A673 (cell line): ENCODE data around the gene CTSZ. TPM values are rescaled to one million over a fixed set of nuclear protein-coding genes. Genes with fewer than 3 reads are reported as not detected.

ENCODE experiments used
- BruUV-seq: library from RNA; stranded (reverse); fragments of 400-500 nt; replicated peaks from 2 replicates; lab custom pipeline; 2021; lab: Mats Ljungman, UMichigan
- CTCF ChIA-PET: fragments of 300-600 bp; sonication (Branson Sonifier 250); formaldehyde crosslinking; loops from one replicate; lab custom pipeline; 2022; ENCODE audit warnings: antibody characterized with exemption; lab: Charles Lee
- POLR2A ChIA-PET: fragments of 300-600 bp; sonication (Branson Sonifier 250); formaldehyde crosslinking; loops from one replicate; lab custom pipeline; 2022; ENCODE audit warnings: antibody characterized with exemption; ENCODE audit not compliant: low non-redundant PET; lab: Charles Lee
- DNase-seq: peaks from one replicate; pipeline ENCODE4 v3.0.0-alpha.2; 2015; ENCODE audit warnings: low spot score
- H3K27ac ChIP-seq: fragments of 200-600 bp; sonication (generic); 2 replicates; pipeline ENCODE4 v1.5.1; 2016; ENCODE audit warnings: mixed run types, low read depth, mild to moderate bottlenecking, mixed read lengths, antibody characterized with exemption, low read length; ENCODE audit not compliant: poor library complexity, severe bottlenecking
- H3K27me3 ChIP-seq: fragments of 200-600 bp; sonication (generic); replicated peaks from 2 replicates; pipeline ENCODE4 v1.6.1; 2017; ENCODE audit warnings: mixed run types, low read depth, mild to moderate bottlenecking, mixed read lengths, antibody characterized with exemption, low read length; ENCODE audit not compliant: insufficient read depth, poor library complexity
- H3K36me3 ChIP-seq: fragments of 200-600 bp; sonication (generic); 2 replicates; pipeline ENCODE4 v1.6.1; 2016; ENCODE audit warnings: mixed run types, mild to moderate bottlenecking, mixed read lengths, antibody characterized with exemption, low read length; ENCODE audit not compliant: insufficient read depth, poor library complexity, severe bottlenecking
- H3K4me1 ChIP-seq: fragments of 200-600 bp; sonication (generic); 2 replicates; pipeline ENCODE4 v1.6.1; 2017; ENCODE audit warnings: mixed run types, mild to moderate bottlenecking, mixed read lengths, antibody characterized with exemption, low read length; ENCODE audit not compliant: insufficient read depth, poor library complexity, severe bottlenecking
- H3K4me3 ChIP-seq: fragments of 200-600 bp; sonication (generic); 2 replicates; pipeline ENCODE4 v1.5.1; 2016; ENCODE audit warnings: low read depth, mixed run types, mild to moderate bottlenecking, mixed read lengths, low read length; ENCODE audit not compliant: poor library complexity, severe bottlenecking
- H3K9me3 ChIP-seq: fragments of 200-600 bp; sonication (generic); 2 replicates; pipeline ENCODE4 v1.6.1; 2016; ENCODE audit warnings: mixed run types, low read depth, mild to moderate bottlenecking, mixed read lengths, antibody characterized with exemption, low read length; ENCODE audit not compliant: poor library complexity, severe bottlenecking
- EZH2 ChIP-seq: fragments of 200-600 bp; sonication (generic); IDR thresholded peaks from 2 replicates; pipeline ENCODE4 v1.6.1; 2017; ENCODE audit warnings: borderline replicate concordance, low read depth, mild to moderate bottlenecking, mixed read lengths, antibody characterized with exemption, low read length; ENCODE audit not compliant: poor library complexity, severe bottlenecking
- intact Hi-C: fragments of 100-400 bp; cut with micrococcal nuclease; formaldehyde crosslinking; loops from one replicate; pipeline ENCODE4 v1.10.0; 2022; ENCODE audit not compliant: unreplicated experiment
- total RNA-seq: library from RNA; stranded (reverse); gene quantifications from 2 replicates; pipeline ENCODE4 v1.2.3, GENCODE V29; 2021
- TF ChIP-seq, protein P1 (sequence below): fragments of 300-800, 200-600 bp; sonication (generic); conservative IDR thresholded peaks from 2 replicates; pipeline ENCODE4 v1.5.1; 2017; ENCODE audit warnings: low read depth, mild to moderate bottlenecking, antibody characterized with exemption, low read length, moderate library complexity, mixed read lengths

Gene CTSZ
- total RNA-seq, 1 experiment from 2014 or later, result 1.2 TPM

DNA sequence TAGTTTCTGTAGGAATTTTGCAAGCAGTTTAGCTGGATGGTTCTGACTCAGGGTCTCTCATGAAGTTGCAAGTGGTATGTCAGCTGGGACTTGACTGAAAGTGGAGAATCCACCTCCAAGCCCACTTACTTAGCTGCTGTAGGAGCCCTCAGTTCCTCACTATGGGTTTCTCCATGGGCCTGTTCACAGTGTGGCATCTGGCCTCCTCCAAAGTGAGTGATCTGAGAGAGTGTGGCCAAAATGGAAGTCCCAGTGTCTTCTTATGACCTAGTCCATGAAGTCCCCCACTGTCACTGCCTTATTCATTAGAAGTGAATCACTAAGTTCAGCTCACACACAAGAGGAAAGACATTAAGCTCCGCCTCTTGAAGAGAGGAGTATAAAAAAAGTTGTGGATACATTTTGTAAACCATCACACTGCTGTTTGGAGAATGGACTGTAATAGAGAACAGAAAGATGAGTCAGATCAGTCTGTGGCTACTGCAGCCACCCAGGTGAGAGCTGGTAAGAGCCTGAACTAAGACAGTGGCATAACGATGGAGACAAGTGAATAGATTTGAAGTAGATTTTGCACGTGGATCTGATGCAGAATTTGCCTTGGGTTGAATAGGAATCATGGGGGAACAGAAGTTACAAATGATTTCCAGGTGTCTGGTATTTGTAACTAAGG is 30.9 kb downstream of the CTSZ start:
- DNase-seq, result no peak
- CTCF ChIA-PET, result no interaction called here
- intact Hi-C loops, result no loop called here
- no peaks in the 10 kb centered on the region for H3K27me3 ChIP-seq
- no peak overlapping the region for H3K27ac ChIP-seq
- POLR2A ChIA-PET, result no interaction called here
- H3K9me3 ChIP-seq, result no peaks in the 10 kb centered on the region
- no peak overlapping the region for H3K4me3 ChIP-seq
- H3K36me3 ChIP-seq, result no peaks in the 10 kb centered on the region
- no TSS peak for BruUV-seq
- no peaks in the 10 kb centered on the region for H3K4me1 ChIP-seq
- TF ChIP-seq, protein P1, sequence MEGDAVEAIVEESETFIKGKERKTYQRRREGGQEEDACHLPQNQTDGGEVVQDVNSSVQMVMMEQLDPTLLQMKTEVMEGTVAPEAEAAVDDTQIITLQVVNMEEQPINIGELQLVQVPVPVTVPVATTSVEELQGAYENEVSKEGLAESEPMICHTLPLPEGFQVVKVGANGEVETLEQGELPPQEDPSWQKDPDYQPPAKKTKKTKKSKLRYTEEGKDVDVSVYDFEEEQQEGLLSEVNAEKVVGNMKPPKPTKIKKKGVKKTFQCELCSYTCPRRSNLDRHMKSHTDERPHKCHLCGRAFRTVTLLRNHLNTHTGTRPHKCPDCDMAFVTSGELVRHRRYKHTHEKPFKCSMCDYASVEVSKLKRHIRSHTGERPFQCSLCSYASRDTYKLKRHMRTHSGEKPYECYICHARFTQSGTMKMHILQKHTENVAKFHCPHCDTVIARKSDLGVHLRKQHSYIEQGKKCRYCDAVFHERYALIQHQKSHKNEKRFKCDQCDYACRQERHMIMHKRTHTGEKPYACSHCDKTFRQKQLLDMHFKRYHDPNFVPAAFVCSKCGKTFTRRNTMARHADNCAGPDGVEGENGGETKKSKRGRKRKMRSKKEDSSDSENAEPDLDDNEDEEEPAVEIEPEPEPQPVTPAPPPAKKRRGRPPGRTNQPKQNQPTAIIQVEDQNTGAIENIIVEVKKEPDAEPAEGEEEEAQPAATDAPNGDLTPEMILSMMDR, result no peak
- TF ChIP-seq EZH2, result no peak

DNA sequence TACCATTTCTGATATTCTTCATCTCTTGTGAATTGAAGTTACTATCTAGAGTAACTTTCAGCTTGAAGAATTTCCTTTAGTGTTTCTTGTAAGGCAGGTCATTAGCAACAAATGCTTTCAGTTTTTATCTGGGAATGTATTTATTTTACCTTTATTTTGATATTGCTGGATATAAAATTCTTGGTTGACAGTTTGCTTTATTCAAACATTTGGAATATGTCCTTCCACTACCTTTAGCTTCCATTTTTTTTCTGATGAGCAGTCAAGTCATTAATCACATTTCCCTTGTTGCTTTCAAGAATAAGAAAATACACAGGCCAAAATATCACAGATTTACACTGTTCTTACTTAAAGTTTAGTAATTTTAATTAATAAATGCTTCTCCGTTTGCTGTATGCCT is 31.7 kb downstream of the CTSZ start:
- no peak overlapping the region for H3K4me3 ChIP-seq
- no peaks in the 10 kb centered on the region for H3K36me3 ChIP-seq
- H3K4me1 ChIP-seq, result no peaks in the 10 kb centered on the region
- no peak overlapping the region for H3K27ac ChIP-seq
- DNase-seq, result no peak
- H3K9me3 ChIP-seq, result no peaks in the 10 kb centered on the region
- BruUV-seq, result no TSS peak
- POLR2A ChIA-PET, result no interaction called here
- TF ChIP-seq, protein P1, result no peak
- TF ChIP-seq EZH2, result no peak
- intact Hi-C loops, result no loop called here
- H3K27me3 ChIP-seq, result no peaks in the 10 kb centered on the region
- CTCF ChIA-PET, result no interaction called here

DNA sequence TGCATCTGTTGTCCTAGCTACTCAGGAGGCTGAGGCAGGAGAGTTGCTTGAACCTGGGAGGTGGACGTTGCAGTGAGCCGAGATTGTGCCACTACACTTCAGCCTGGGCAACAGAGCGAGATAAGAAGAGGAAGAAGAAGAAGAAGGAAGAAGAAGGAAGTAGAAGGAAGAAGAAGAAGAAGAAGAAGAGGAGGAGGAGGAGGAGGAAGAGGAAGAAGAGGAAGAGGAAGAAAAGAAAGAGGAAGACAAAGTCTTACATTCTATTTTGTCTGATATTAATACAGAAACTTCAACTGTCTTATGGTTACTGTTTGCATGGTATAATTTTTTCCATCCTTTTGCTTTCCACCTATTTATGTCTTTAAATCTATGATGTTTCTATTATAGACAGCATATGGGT is 33.2 kb downstream of the CTSZ start:
- Histone ChIP-seq H3K4me3 (no peak overlapping the region), H3K27me3 (no peaks in the 10 kb centered on the region), H3K9me3 (peaks cover 8% of the 10 kb centered on the region), H3K36me3 (no peaks in the 10 kb centered on the region), H3K27ac (no peak overlapping the region), H3K4me1 (no peaks in the 10 kb centered on the region)
- intact Hi-C loops, result no loop called here
- CTCF ChIA-PET, result no interaction called here
- TF ChIP-seq EZH2, result no peak
- TF ChIP-seq, protein P1, result no peak
- POLR2A ChIA-PET, result no interaction called here
- no peak for DNase-seq
- no TSS peak for BruUV-seq
